AG09309 (cell line): ENCODE data around the gene HAPSTR1.
"Not testable (repeated sequence)": the region's sequence is repeated elsewhere in the genome, so short reads cannot be mapped to it uniquely, and the experiment has no call there.

Experiments
- DNase-seq: peaks from one replicate; pipeline ENCODE4 v3.0.0-alpha.2; 2010; ENCODE audit warnings: low read depth
- H3K4me3 ChIP-seq: 2 replicates; pipeline ENCODE4 v1.5.1; 2011; ENCODE audit warnings: mild to moderate bottlenecking, low read depth, low read length, moderate library complexity; ENCODE audit not compliant: control insufficient read depth
- CTCF ChIP-seq: IDR thresholded peaks from 2 replicates; pipeline ENCODE4 v1.5.1; 2011; ENCODE audit warnings: mild to moderate bottlenecking, low read depth, low read length, inconsistent platforms; ENCODE audit not compliant: insufficient read depth, control insufficient read depth; ENCODE audit errors: missing control alignments

HAPSTR1 gene

DNA sequence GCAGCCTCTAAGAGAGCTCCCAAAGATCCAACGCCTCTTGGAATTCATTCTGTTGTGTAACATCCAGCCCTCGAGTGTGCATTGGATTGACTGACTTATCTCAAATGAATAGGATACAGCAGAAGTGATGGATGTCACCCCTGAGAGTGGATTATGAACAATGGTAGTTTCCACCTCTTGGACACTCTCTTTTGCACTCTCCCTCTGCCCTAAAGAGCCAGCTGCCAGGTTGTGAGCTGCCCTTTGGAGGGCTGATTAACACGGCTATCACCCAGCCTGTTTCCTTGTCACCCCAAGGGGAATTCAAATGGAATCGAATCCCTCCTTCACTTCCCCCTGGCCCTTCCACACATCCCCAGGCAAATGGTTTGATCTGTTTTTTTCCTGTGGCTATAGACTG lies 21.2 kb upstream of the HAPSTR1 start:
- TF ChIP-seq CTCF, result no peak
- no peak overlapping the region for H3K4me3 ChIP-seq
- no peak for DNase-seq

DNA sequence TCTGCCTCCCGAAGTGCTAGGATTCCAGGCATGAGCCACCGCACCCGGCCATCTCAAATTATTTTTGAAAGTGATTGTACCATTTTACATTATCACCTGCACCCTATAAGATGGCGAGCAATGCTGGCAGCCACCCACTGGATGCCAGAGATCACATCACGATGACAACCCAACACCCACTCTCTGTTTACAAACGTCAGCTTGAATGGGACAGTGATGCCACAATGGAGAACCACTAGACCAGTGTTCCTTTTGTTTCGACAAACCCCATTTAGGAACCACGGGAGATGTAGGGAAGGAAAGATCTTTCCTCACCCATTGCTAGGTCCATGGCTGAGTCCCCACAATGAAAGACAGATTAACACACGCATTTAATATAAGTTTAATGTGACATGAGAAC lies 20.1 kb upstream of the HAPSTR1 start:
- no peak for DNase-seq
- no peak overlapping the region for H3K4me3 ChIP-seq
- TF ChIP-seq CTCF, result no peak

- peak; percentile 77 for DNase-seq
- no peak overlapping the region for H3K4me3 ChIP-seq
- TF ChIP-seq CTCF, result no peak
Observed at GRCh38 chr16:9072806-9073341, 18.6 kb upstream of the HAPSTR1 start.

DNA sequence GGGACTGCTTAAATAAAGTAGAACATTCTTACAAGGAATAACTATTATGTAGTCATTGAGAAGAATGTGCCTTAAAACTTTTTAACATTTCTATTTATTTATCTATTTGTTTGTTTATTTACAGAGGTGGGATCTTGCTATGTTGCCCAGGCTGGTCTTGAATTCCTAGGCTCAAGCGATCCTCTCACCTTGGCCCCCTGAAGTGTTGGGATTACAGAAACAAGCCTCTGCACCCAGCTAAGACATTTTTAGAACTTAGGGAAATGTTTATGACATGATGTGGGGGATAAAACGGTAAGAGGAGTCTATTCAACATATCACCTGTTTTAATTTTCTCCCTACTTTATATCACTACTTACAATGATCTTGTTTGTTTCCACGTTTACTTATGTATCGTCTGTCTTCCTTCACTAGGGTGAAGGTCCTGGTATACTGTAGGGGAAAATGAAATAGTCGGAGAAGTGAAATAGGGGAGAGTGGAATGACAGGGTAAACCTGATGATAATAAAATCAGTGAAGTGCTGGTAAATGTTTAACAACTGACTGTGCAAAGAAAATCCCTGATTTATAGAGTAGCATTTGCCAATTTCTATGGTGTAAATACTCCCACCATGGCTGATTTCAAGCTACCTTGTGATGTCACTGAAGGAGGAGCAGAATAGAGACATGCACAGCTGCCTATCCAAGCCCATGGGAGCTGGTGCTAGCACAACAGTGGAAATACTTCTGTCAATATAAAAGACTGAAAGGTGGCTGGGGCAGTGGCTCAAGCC lies 16.0 kb upstream of the HAPSTR1 start:
- TF ChIP-seq CTCF, result no peak
- no peak for DNase-seq
- no peak overlapping the region for H3K4me3 ChIP-seq

DNA sequence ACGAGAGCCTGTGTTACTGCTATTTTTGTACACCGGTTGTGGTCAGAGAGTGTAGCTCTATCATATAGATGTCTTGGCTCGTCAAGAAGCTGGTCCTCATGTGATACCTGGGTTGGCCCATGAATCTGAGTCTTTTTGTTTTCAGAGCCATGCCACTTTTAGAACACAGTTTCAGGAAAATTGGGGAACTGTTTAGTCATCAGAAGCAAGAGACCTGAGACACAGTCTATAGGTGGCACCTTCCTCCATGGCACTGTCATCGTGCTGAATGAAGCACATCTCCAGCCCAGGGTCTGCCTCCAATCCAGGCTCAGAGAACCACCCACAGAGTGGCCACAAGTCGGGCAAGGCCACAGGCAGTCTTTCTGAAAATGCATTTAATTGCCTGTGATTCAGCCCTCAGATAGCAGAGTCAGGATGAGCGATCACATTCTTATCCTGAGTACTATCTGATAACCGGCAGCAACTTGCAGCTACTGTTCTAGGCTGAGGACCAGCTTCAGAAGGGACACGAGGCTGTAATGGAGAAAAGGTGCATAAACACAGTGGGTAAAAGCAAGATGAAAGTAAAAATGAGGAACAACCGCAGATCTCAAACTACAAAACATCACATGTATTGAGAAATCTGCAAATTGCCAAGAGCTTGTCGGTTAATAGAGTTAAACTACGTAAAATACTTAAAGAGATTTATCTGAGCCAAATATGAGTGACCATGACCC lies 14.2 kb upstream of the HAPSTR1 start:
- TF ChIP-seq CTCF, result no peak
- peak; percentile 55 for DNase-seq
- no peak overlapping the region for H3K4me3 ChIP-seq

DNA sequence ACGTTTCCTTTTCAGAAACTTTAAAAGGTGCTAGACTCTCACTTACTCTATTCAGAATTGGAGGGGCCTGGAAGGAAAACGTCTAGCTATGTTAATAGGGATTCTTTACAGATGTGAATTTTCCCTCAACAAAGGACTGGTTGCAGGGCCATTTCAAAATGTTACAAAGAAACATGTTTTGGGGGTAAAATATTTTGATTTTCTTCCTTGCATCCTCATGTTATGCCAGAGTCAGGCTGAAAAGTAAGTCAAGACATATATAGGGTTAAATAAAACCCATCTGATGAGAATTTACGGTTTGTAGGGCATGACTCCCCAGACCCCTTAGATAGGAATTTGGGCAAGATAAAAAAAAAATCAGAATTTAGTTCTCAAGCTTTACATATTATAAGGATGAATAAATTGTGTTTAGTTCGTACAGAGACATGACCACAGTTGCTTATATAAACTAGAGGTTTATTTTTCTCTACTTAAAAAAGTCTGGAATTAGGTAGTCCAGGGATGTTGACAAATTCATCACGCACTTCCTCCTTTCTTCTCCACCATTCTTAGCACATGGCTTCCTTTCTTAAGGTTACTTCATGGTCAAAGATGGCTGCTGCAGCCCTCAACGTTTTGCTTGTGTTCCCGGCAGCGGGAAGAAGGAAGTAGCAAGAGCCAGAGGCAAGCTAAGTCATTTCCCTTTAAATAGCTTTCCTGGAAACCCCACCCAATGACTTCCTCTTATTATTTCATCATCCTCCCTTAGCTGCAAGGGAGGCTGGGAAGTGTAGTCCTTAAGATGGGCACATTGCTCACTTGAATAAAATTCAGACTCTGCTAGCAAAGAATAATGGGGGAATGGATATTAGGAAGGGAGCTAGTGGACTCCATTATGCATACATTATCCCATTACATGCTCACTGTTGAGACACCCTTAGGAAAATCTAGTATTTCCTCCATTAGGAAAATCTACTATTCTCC lies 12.7 kb upstream of the HAPSTR1 start:
- DNase-seq, H3K4me3 ChIP-seq: not testable (repeated sequence)

GRCh38 chr16:9079430-9079812 lies 12.0 kb upstream of the HAPSTR1 start:
- no peak for TF ChIP-seq CTCF
- H3K4me3 ChIP-seq, result no peak overlapping the region
- no peak for DNase-seq
